Karpas-422 (cell line): ENCODE measurements around the gene RPUSD2. TPM values are rescaled to one million over a fixed set of nuclear protein-coding genes. Genes with fewer than 3 reads are reported as not detected.
"Not testable (repeated sequence)": the region's sequence is repeated elsewhere in the genome, so short reads cannot be mapped to it uniquely, and the experiment has no call there.

Source experiments
- DNase-seq: peaks from one replicate; pipeline ENCODE4 v3.0.0-alpha.2; 2015
- H2AFZ ChIP-seq: fragments of 200-600 bp; sonication (generic); 2 replicates; pipeline ENCODE4 v1.6.1; 2014; ENCODE audit warnings: antibody characterized with exemption, low read length, mixed read lengths
- H3K27ac ChIP-seq: fragments of 200-600 bp; sonication (generic); 2 replicates; pipeline ENCODE4 v1.5.1; 2014; ENCODE audit warnings: mild to moderate bottlenecking, low read length, moderate library complexity
- H3K27me3 ChIP-seq: fragments of 200-600 bp; sonication (generic); 2 replicates; pipeline ENCODE4 v1.6.1; 2014; ENCODE audit warnings: low read length, mixed read lengths
- H3K36me3 ChIP-seq: fragments of 200-600 bp; sonication (generic); 2 replicates; pipeline ENCODE4 v1.6.1; 2014; ENCODE audit warnings: low read length, mixed read lengths; ENCODE audit not compliant: insufficient read depth
- H3K4me1 ChIP-seq: fragments of 200-600 bp; sonication (generic); 2 replicates; pipeline ENCODE4 v1.6.1; 2014; ENCODE audit warnings: mild to moderate bottlenecking, low read length, mixed read lengths
- H3K4me2 ChIP-seq: fragments of 200-600 bp; sonication (generic); 2 replicates; pipeline ENCODE4 v1.6.1; 2014; ENCODE audit warnings: low read length, low read depth, mild to moderate bottlenecking; ENCODE audit not compliant: poor library complexity, severe bottlenecking
- H3K4me3 ChIP-seq: fragments of 200-600 bp; sonication (generic); 2 replicates; pipeline ENCODE4 v1.5.1; 2014; ENCODE audit warnings: mild to moderate bottlenecking, antibody characterized with exemption, low read length, mixed read lengths
- H3K79me2 ChIP-seq: fragments of 200-600 bp; sonication (generic); 2 replicates; pipeline ENCODE4 v1.6.1; 2014; ENCODE audit warnings: mild to moderate bottlenecking, low read length, mixed read lengths
- H3K9ac ChIP-seq: fragments of 200-600 bp; sonication (generic); 2 replicates; pipeline ENCODE4 v1.6.0; 2014; ENCODE audit warnings: low read length
- H3K9me2 ChIP-seq: fragments of 200-600 bp; sonication (generic), shearing (Covaris generic); replicated peaks from 2 replicates; pipeline ENCODE4 v1.6.0; 2014; ENCODE audit warnings: mild to moderate bottlenecking, low read length, moderate library complexity; ENCODE audit not compliant: insufficient read depth
- H3K9me3 ChIP-seq: fragments of 300-700, 200-600 bp; sonication (generic); 2 replicates; pipeline ENCODE4 v1.6.1; 2014; ENCODE audit warnings: low read length, mixed read lengths
- H4K20me1 ChIP-seq: fragments of 200-600 bp; sonication (generic); 2 replicates; pipeline ENCODE4 v1.6.1; 2014; ENCODE audit warnings: mild to moderate bottlenecking, antibody characterized with exemption, low read length, low read depth; ENCODE audit not compliant: insufficient read depth
- total RNA-seq: library from RNA; depleted of rRNA; stranded (reverse); fragments of >200 nt; shearing (Covaris generic); gene quantifications from 2 replicates; pipeline ENCODE4 v1.2.3, GENCODE V29; 2014; ENCODE audit warnings: low replicate concordance

RPUSD2 gene
- total RNA-seq, 1 experiment from 2014 or later = 13.6 TPM

DNA sequence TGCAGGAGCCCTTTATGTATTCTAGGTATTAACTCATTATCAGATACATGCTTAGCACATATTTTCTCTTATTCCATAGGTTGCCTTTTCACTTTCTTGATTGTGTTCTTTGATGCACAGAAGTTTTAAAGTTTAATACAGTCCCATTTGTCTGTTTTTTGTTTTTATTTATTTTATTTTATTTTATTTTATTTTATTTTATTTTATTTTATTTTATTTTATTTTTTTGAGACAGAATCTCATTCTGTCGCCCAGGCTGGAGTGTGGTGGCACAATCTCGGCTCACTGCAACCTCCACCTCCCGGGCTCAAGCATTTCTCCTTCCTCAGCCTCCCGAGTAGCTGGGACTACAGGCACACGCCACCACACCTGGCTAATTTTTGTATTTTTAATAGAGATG is 7.8 kb downstream of the RPUSD2 start:
- not testable (repeated sequence) for H3K79me2 ChIP-seq, H3K4me1 ChIP-seq, H2AFZ ChIP-seq, H3K9me3 ChIP-seq, H3K4me3 ChIP-seq, H3K9ac ChIP-seq, H3K27ac ChIP-seq, H3K4me2 ChIP-seq, H3K27me3 ChIP-seq, DNase-seq, H4K20me1 ChIP-seq, H3K9me2 ChIP-seq
- peaks cover 17% of the 10 kb centered on the region for H3K36me3 ChIP-seq

GRCh38 chr15:40578892-40579291 is 9.8 kb downstream of the RPUSD2 start:
- no peak for DNase-seq
- H4K20me1 ChIP-seq = no peaks in the 10 kb centered on the region
- no peaks in the 10 kb centered on the region for H3K4me1 ChIP-seq
- H3K36me3 ChIP-seq = peaks cover 12% of the 10 kb centered on the region
- no peak overlapping the region for H2AFZ ChIP-seq
- no peaks in the 10 kb centered on the region for H3K79me2 ChIP-seq
- H3K9me3 ChIP-seq = no peaks in the 10 kb centered on the region
- H3K27ac ChIP-seq = no peak overlapping the region
- no peak overlapping the region for H3K9ac ChIP-seq
- no peaks in the 10 kb centered on the region for H3K9me2 ChIP-seq
- no peak overlapping the region for H3K4me2 ChIP-seq
- H3K4me3 ChIP-seq = no peak overlapping the region
- H3K27me3 ChIP-seq = no peaks in the 10 kb centered on the region

GRCh38 chr15:40581796-40582195 is 12.7 kb downstream of the RPUSD2 start:
- H3K9me3 ChIP-seq, H3K27ac ChIP-seq, H4K20me1 ChIP-seq, H3K9ac ChIP-seq, H3K36me3 ChIP-seq, H3K27me3 ChIP-seq, H3K79me2 ChIP-seq, DNase-seq, H3K9me2 ChIP-seq, H3K4me3 ChIP-seq, H2AFZ ChIP-seq, H3K4me2 ChIP-seq, H3K4me1 ChIP-seq: not testable (repeated sequence)

- no peaks in the 10 kb centered on the region for H3K79me2 ChIP-seq
- no peak overlapping the region for H3K4me3 ChIP-seq
- H3K27me3 ChIP-seq = no peaks in the 10 kb centered on the region
- H3K4me1 ChIP-seq = no peaks in the 10 kb centered on the region
- H3K9ac ChIP-seq = no peak overlapping the region
- H3K36me3 ChIP-seq = no peaks in the 10 kb centered on the region
- H3K4me2 ChIP-seq = no peak overlapping the region
- no peak overlapping the region for H2AFZ ChIP-seq
- H3K9me2 ChIP-seq = no peaks in the 10 kb centered on the region
- no peak overlapping the region for H3K27ac ChIP-seq
- H3K9me3 ChIP-seq = no peaks in the 10 kb centered on the region
- no peak for DNase-seq
- H4K20me1 ChIP-seq = no peaks in the 10 kb centered on the region
Observed at GRCh38 chr15:40582726-40583246, 13.7 kb downstream of the RPUSD2 start.

DNA sequence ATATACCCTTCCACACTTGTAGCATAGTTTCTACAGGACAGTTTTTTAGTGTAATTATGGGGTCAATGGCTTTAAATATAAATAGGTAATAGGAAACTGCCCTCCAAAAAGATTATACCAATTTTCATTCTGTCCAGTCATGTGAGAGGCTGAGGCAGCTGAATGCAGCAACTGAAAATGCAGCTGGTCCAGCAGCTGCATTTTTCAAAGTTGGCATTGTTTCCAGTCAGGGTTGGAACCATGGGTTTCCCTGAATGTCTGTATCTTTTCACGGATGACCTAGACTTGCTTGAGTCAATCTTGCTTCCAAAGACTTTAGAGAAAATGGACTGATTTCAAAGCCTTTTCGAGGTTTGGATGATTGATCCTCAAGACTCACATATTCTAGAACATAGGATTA is 15.1 kb downstream of the RPUSD2 start:
- H3K4me3 ChIP-seq = no peak overlapping the region
- peaks cover 4% of the 10 kb centered on the region for H3K4me1 ChIP-seq
- no peak overlapping the region for H2AFZ ChIP-seq
- DNase-seq = no peak
- no peak overlapping the region for H3K4me2 ChIP-seq
- no peaks in the 10 kb centered on the region for H3K27me3 ChIP-seq
- H3K27ac ChIP-seq = no peak overlapping the region
- H4K20me1 ChIP-seq = no peaks in the 10 kb centered on the region
- H3K79me2 ChIP-seq = no peaks in the 10 kb centered on the region
- H3K9me2 ChIP-seq = no peaks in the 10 kb centered on the region
- no peaks in the 10 kb centered on the region for H3K36me3 ChIP-seq
- no peak overlapping the region for H3K9ac ChIP-seq
- H3K9me3 ChIP-seq = no peaks in the 10 kb centered on the region

- Histone ChIP-seq H2AFZ (no peak overlapping the region), H3K4me3 (no peak overlapping the region), H3K9me2 (no peaks in the 10 kb centered on the region), H3K4me2 (peak overlapping the region; percentile 60), H3K27ac (no peak overlapping the region), H3K79me2 (peaks cover 14% of the 10 kb centered on the region), H3K9ac (no peak overlapping the region), H4K20me1 (no peaks in the 10 kb centered on the region), H3K4me1 (peaks cover 33% of the 10 kb centered on the region), H3K36me3 (no peaks in the 10 kb centered on the region), H3K27me3 (no peaks in the 10 kb centered on the region), H3K9me3 (no peaks in the 10 kb centered on the region)
- DNase-seq = no peak
Observed at GRCh38 chr15:40590667-40591050, 21.6 kb downstream of the RPUSD2 start.

GRCh38 chr15:40591389-40591788 is 22.3 kb downstream of the RPUSD2 start:
- no peak overlapping the region for H3K4me2 ChIP-seq
- H3K9ac ChIP-seq = no peak overlapping the region
- H3K79me2 ChIP-seq = peaks cover 22% of the 10 kb centered on the region
- H2AFZ ChIP-seq = no peak overlapping the region
- H4K20me1 ChIP-seq = no peaks in the 10 kb centered on the region
- no peaks in the 10 kb centered on the region for H3K27me3 ChIP-seq
- H3K4me1 ChIP-seq = peaks cover 37% of the 10 kb centered on the region
- no peaks in the 10 kb centered on the region for H3K9me2 ChIP-seq
- DNase-seq = no peak
- no peaks in the 10 kb centered on the region for H3K36me3 ChIP-seq
- H3K9me3 ChIP-seq = no peaks in the 10 kb centered on the region
- no peak overlapping the region for H3K27ac ChIP-seq
- no peak overlapping the region for H3K4me3 ChIP-seq

DNA sequence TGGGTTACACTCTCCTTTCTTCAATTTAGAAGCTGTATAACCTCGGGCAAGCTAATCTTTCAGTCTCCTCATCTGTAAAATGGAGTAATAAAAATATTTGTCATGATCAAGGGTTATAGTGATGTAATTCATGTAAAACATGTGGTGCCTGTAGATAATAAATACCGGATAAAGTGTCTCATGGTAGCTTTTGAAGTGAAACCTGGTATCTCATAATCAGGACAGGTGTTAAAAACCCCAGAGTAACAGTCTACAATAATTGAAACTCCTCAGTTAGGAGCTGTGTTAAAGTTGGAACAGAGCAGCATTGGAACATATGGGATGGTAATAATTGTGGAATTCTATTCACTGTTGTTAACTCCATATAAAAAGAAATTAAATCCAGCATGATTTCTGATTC is 24.1 kb downstream of the RPUSD2 start:
- no peak for DNase-seq
- H4K20me1 ChIP-seq = no peaks in the 10 kb centered on the region
- H3K4me2 ChIP-seq = peak overlapping the region; percentile 88
- H3K9ac ChIP-seq = peak overlapping the region; percentile 82
- no peaks in the 10 kb centered on the region for H3K9me2 ChIP-seq
- H2AFZ ChIP-seq = peak overlapping the region; percentile 85
- H3K79me2 ChIP-seq = peaks cover 39% of the 10 kb centered on the region
- H3K4me1 ChIP-seq = peaks cover 39% of the 10 kb centered on the region
- no peaks in the 10 kb centered on the region for H3K27me3 ChIP-seq
- H3K4me3 ChIP-seq = peak overlapping the region; percentile 77
- H3K9me3 ChIP-seq = no peaks in the 10 kb centered on the region
- H3K27ac ChIP-seq = peak overlapping the region; percentile 81; the same call in 1 of the 2 replicates
- H3K36me3 ChIP-seq = peaks cover 4% of the 10 kb centered on the region; the same call in 1 of the 2 replicates
